Activated CD8-positive, alpha-beta T cell treated with anti-CD3 and anti-CD28 coated beads for 36 hours (primary cell): ENCODE data around the gene TEAD3. TPM values are rescaled to one million over a fixed set of nuclear protein-coding genes. Genes with fewer than 3 reads are reported as not detected.

ENCODE experiments used
- ATAC-seq: fragments of 200-7000 bp; cut with Tn5 transposase; one replicate; pipeline ENCODE4 v1.10.0; 2021; ENCODE audit warnings: mild to moderate bottlenecking, moderate library complexity
- CTCF ChIA-PET: fragments of 350-600 bp; sonication (Branson Sonifier 250); formaldehyde crosslinking; loops from one replicate; lab custom pipeline; 2021; ENCODE audit warnings: antibody characterized with exemption; lab: Charles Lee
- POLR2A ChIA-PET: fragments of 350-600 bp; sonication (Branson Sonifier 250); formaldehyde crosslinking; loops from one replicate; lab custom pipeline; 2021; ENCODE audit warnings: antibody characterized with exemption; lab: Charles Lee
- DNase-seq: peaks from one replicate; pipeline ENCODE4 v3.0.0-alpha.2; 2020
- H3K27ac Mint-ChIP-seq: one replicate; pipeline ENCODE4 v1.8.0; 2021; ENCODE audit warnings: mild to moderate bottlenecking, mixed read lengths
- H3K27me3 Mint-ChIP-seq: one replicate; pipeline ENCODE4 v1.8.0; 2021; ENCODE audit warnings: mixed read lengths
- H3K36me3 Mint-ChIP-seq: one replicate; pipeline ENCODE4 v1.8.0; 2021; ENCODE audit warnings: low read depth, mixed read lengths
- H3K4me1 Mint-ChIP-seq: one replicate; pipeline ENCODE4 v1.8.0; 2021; ENCODE audit warnings: low read depth, mixed read lengths
- H3K4me3 Mint-ChIP-seq: one replicate; pipeline ENCODE4 v1.8.0; 2021; ENCODE audit warnings: mild to moderate bottlenecking, moderate library complexity, mixed read lengths
- H3K9me3 Mint-ChIP-seq: one replicate; pipeline ENCODE4 v1.8.0; 2021; ENCODE audit warnings: mixed read lengths
- CTCF ChIP-seq: fragments of 200-600 bp; IDR thresholded peaks from one replicate; pipeline ENCODE4 v1.8.0; 2022; ENCODE audit warnings: antibody characterized with exemption, mild to moderate bottlenecking
- intact Hi-C: fragments of 100-400 bp; cut with micrococcal nuclease; formaldehyde crosslinking; loops from one replicate; pipeline ENCODE4 v1.10.0; 2022
- total RNA-seq, 2 experiments: library from RNA; stranded (reverse); gene quantifications; one replicate each; pipeline ENCODE4 v1.2.3, GENCODE V29; 2021

The TEAD3 gene
- total RNA-seq, 2 experiments from 2014 or later: 0.68 to 0.81 TPM

- TF ChIP-seq CTCF: no peak
Observed at GRCh38 chr6:35487658-35488516, 9.0 kb downstream of the TEAD3 start.

GRCh38 chr6:35486005-35486925 lies 10.6 kb downstream of the TEAD3 start:
- DNase-seq: no peak
- H3K27ac Mint-ChIP-seq: no peak overlapping the region
- no peak overlapping the region for H3K4me3 Mint-ChIP-seq
- H3K9me3 Mint-ChIP-seq: no peaks in the 10 kb centered on the region
- POLR2A ChIA-PET: interaction anchor here (24.5 kb wide), 1 partner anchor 15 kb away, joined by 327 read pairs; the partner anchor contains the start of gene RPL10A
- intact Hi-C loops: no loop called here
- H3K27me3 Mint-ChIP-seq: no peaks in the 10 kb centered on the region
- no peak for TF ChIP-seq CTCF
- no peak for ATAC-seq
- peaks cover 8% of the 10 kb centered on the region for H3K4me1 Mint-ChIP-seq
- CTCF ChIA-PET: interaction anchor here (0.7 to 1.3 kb wide), 3 partner anchors 18 to 1074 kb away, joined by 3 to 5 read pairs (median 3); partner anchors contain the start of gene RPL10A
- no peaks in the 10 kb centered on the region for H3K36me3 Mint-ChIP-seq

More at GRCh38 chr6:35487658-35488516, 9.0 kb downstream of the TEAD3 start:
- intact Hi-C loops: no loop called here
- ATAC-seq (peak; percentile 32), DNase-seq (no peak)
- Mint-ChIP-seq H3K27ac (no peak overlapping the region), H3K4me1 (peaks cover 8% of the 10 kb centered on the region), H3K4me3 (no peak overlapping the region), H3K36me3 (no peaks in the 10 kb centered on the region), H3K9me3 (no peaks in the 10 kb centered on the region), H3K27me3 (no peaks in the 10 kb centered on the region)
- ChIA-PET POLR2A (interaction anchor here (24.5 kb wide), 1 partner anchor 16 kb away, joined by 327 read pairs; the partner anchor contains the start of gene RPL10A), CTCF (interaction anchor here (1.2 kb wide), 1 partner anchor 20 kb away, joined by 5 read pairs; the partner anchor contains the start of gene RPL10A)

- Mint-ChIP-seq H3K36me3 (no peaks in the 10 kb centered on the region), H3K9me3 (no peaks in the 10 kb centered on the region), H3K27me3 (no peaks in the 10 kb centered on the region), H3K4me1 (peaks cover 8% of the 10 kb centered on the region), H3K27ac (no peak overlapping the region), H3K4me3 (no peak overlapping the region)
- intact Hi-C loops: no loop called here
- TF ChIP-seq CTCF: no peak
- ATAC-seq (no peak), DNase-seq (no peak)
- ChIA-PET POLR2A (interaction anchor here (2.0 to 24.5 kb wide), 2 partner anchors 11 to 14 kb away, joined by 5 to 327 read pairs; partner anchors contain the start of gene RPL10A), CTCF (interaction anchor here (1.3 kb wide), 1 partner anchor 67 kb away, joined by 3 read pairs; no protein-coding TSS in a partner anchor)
Observed at GRCh38 chr6:35485402-35485877, 11.4 kb downstream of the TEAD3 start.

- no peak for TF ChIP-seq CTCF
- ChIA-PET CTCF (interaction anchor here (1.1 kb wide), 1 partner anchor 37 kb away, joined by 3 read pairs; no protein-coding TSS in a partner anchor), POLR2A (interaction anchor here (2.0 to 24.5 kb wide), 2 partner anchors 11 to 13 kb away, joined by 5 to 327 read pairs; partner anchors contain the start of gene RPL10A)
- Mint-ChIP-seq H3K27me3 (no peaks in the 10 kb centered on the region), H3K4me3 (no peak overlapping the region), H3K27ac (no peak overlapping the region), H3K36me3 (no peaks in the 10 kb centered on the region), H3K9me3 (no peaks in the 10 kb centered on the region), H3K4me1 (peaks cover 8% of the 10 kb centered on the region)
- DNase-seq (no peak), ATAC-seq (no peak)
- intact Hi-C loops: no loop called here
Observed at GRCh38 chr6:35484921-35485392, 11.9 kb downstream of the TEAD3 start.
